Measurements from ENCODE around the gene TWF1.
"Not testable (repeated sequence)": the region's sequence is repeated elsewhere in the genome, so short reads cannot be mapped to it uniquely, and the experiment has no call there.

The TWF1 gene

GRCh38 chr12:43805860-43806736 lies at the start of gene TWF1:
TWF1 (minus strand) TSS chr12:43806317; CDS start chr12:43806245, 72 bp downstream.
- peak; percentile 70 to 78 for DNase-seq

GRCh38 chr12:43852744-43853143 lies 46.6 kb upstream of the TWF1 start:
- DNase-seq, result no peak

- no peak for DNase-seq
Measured at GRCh38 chr12:43848786-43849185, 42.7 kb upstream of the TWF1 start.

- DNase-seq, result no peak
Measured at GRCh38 chr12:43848226-43848507, 42.0 kb upstream of the TWF1 start.

- DNase-seq, result not testable (repeated sequence)
Measured at GRCh38 chr12:43847425-43848225, 41.5 kb upstream of the TWF1 start.

GRCh38 chr12:43842259-43842658 lies 36.1 kb upstream of the TWF1 start:
- no peak for DNase-seq

GRCh38 chr12:43841253-43841652 lies 35.1 kb upstream of the TWF1 start:
- DNase-seq, result no peak

- DNase-seq, result no peak
Measured at GRCh38 chr12:43840338-43840737, 34.2 kb upstream of the TWF1 start.

GRCh38 chr12:43836475-43836989 lies 30.4 kb upstream of the TWF1 start:
- peak in 1 of 2 experiments; percentile 39 for DNase-seq

- peak; percentile 16 to 39 for DNase-seq
Measured at GRCh38 chr12:43835656-43836474, 29.7 kb upstream of the TWF1 start, which contains the start of gene TMEM117. TMEM117 (plus strand) TSS chr12:43836081.

- DNase-seq, result no peak
Measured at GRCh38 chr12:43835264-43835655, 29.1 kb upstream of the TWF1 start.

GRCh38 chr12:43832463-43833168 lies 26.5 kb upstream of the TWF1 start:
- peak; percentile 14 to 15 for DNase-seq

GRCh38 chr12:43827093-43827492 lies 21.0 kb upstream of the TWF1 start:
- no peak for DNase-seq

- no peak for DNase-seq
Measured at GRCh38 chr12:43826681-43827080, 20.6 kb upstream of the TWF1 start.

GRCh38 chr12:43824207-43824775 lies 18.2 kb upstream of the TWF1 start:
- DNase-seq, result no peak

GRCh38 chr12:43816168-43816567 lies 10.1 kb upstream of the TWF1 start:
- DNase-seq, result no peak

- no peak for DNase-seq
Measured at GRCh38 chr12:43815416-43815815, 9.3 kb upstream of the TWF1 start.

GRCh38 chr12:43812926-43813325 lies 6.8 kb upstream of the TWF1 start:
- DNase-seq, result no peak

GRCh38 chr12:43812057-43812456 lies 5.9 kb upstream of the TWF1 start:
- no peak for DNase-seq

GRCh38 chr12:43807386-43807785 lies 1.3 kb upstream of the TWF1 start:
- DNase-seq, result no peak

GRCh38 chr12:43806737-43807072 lies 588 bp upstream of the TWF1 start:
- no peak for DNase-seq

All from Kasumi-1 (cell line).